ENCODE results near the gene PADI4.
"Not testable (repeated sequence)": the region's sequence is repeated elsewhere in the genome, so short reads cannot be mapped to it uniquely, and the experiment has no call there.

The PADI4 gene

DNA sequence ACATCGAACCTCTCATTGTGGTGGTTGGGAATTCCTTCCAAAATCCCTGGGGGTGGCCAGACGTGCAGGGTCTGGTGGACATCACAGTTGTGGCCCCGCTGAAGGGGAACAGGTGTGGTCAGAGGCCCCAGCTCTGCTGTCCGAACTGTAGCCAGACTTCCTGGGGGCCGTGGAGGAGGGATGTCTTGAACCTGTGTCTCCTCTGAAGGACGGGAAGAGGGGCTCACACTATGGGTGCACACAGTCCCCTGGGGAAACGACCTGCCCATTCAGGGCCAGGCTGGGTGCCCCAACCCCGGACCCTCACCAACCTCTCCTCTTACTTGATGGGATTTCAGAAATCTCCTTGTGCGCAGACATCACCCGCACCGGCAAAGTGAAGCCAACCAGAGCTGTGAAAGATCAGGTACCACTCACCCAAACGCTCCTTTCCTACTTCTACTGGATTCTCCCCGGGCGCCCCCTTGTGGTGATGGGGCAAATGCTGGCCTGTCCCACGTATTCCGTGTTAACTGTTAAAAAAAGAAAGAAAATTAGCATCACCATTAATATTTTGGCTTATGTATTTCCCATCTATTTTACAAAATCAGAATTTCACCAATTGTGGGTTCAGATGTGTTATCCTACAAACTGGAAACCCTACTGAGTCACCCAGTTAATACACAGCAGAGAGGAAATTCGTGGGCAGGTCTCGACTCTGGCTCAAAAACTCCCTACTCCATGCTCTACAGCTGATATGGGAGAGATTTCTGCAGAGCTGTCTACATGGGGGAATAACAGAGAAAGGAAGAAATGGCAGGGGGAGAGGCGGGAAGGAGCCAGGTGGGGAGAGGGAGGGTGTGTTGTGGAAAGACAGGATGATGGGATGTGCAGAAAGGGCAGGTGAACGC, 28.1 kb downstream of the PADI4 start:
- Histone ChIP-seq H3K36me3 (ENCODE audit: control insufficient read depth, insufficient read depth, low read length) (no peaks in the 10 kb centered on the region), H3K4me1 (ENCODE audit: control insufficient read depth, insufficient read depth, low read length, poor library complexity, severe bottlenecking) (no peaks in the 10 kb centered on the region), H3K9me3 (ENCODE audit: control insufficient read depth, low read length) (no peaks in the 10 kb centered on the region), H3K4me3 (ENCODE audit: extremely low read depth, insufficient read depth, low read length, poor library complexity, severe bottlenecking) (no peak overlapping the region), H3K27ac (ENCODE audit: low read depth, low read length, severe bottlenecking) (no peak overlapping the region)
- WGBS, 2 experiments (ENCODE audit: insufficient coverage in 2 of 2) = 46 to 55% methylated on average over 11 to 13 of the region's 20 CpGs

DNA sequence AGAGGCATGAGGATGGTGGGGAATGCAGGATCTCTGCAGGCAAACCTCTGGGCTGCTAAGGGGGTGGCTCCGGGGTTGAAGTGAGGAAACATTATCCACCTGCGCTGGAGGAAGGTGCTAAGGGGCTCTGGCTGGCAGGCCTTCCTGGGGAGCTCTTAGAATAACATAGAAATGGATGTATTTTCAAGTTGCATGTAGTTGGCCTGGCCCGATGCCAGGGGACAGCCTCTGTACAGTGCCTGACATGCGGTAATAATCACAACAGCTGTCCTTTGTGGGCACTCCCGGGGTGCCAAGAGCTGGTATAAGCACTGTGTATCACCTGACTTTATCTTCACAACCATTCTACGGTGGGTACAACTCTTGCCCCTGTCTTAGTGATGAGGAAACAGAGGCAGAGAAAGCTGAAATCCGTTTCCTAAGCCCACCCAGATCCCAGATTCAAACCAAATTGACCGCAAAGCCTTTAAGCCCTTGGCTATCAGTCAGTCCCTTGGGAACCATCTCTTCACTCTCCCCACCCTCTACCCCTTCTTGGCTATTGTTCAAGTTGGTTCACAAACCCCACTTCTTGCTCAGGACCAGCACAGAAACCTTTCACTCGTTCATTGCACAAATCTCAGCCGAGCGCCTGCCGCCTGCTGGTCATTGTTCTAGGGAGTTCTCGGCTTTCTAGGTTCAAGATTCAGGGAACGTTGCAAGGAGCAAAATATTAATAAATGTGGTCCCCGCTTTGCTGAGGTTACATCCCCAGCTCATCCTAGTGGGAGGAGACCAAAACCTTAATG, 30.9 kb downstream of the PADI4 start:
- Histone ChIP-seq H3K27ac (ENCODE audit: low read depth, low read length, severe bottlenecking) (no peak overlapping the region), H3K4me3 (ENCODE audit: extremely low read depth, insufficient read depth, low read length, poor library complexity, severe bottlenecking) (no peak overlapping the region), H3K9me3 (ENCODE audit: control insufficient read depth, low read length) (no peaks in the 10 kb centered on the region), H3K36me3 (ENCODE audit: control insufficient read depth, insufficient read depth, low read length) (no peaks in the 10 kb centered on the region), H3K4me1 (ENCODE audit: control insufficient read depth, insufficient read depth, low read length, poor library complexity, severe bottlenecking) (no peaks in the 10 kb centered on the region)
- 85 to 91% methylated on average over 11 of the region's 15 CpGs for WGBS, 2 experiments (ENCODE audit: insufficient coverage in 2 of 2)

DNA sequence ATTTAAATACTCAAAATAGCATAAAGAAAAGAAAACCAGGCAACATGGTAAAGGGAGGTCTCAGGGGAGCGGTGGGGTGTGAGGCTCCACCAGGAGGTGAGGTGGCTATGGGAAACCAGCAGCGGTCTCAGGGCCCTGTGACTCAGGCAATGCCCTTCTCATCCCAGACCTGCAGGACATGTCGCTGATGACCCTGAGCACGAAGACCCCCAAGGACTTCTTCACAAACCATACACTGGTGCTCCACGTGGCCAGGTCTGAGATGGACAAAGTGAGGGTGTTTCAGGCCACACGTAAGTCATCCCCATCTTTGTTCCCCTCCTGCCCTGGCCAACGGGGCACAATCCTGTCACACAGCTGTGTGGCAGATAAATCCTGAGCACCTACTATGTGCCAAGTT, 31.5 kb downstream of the PADI4 start:
- H3K36me3 ChIP-seq (ENCODE audit: control insufficient read depth, insufficient read depth, low read length) = no peaks in the 10 kb centered on the region
- H3K4me3 ChIP-seq (ENCODE audit: extremely low read depth, insufficient read depth, low read length, poor library complexity, severe bottlenecking) = no peak overlapping the region
- H3K4me1 ChIP-seq (ENCODE audit: control insufficient read depth, insufficient read depth, low read length, poor library complexity, severe bottlenecking) = no peaks in the 10 kb centered on the region
- H3K9me3 ChIP-seq (ENCODE audit: control insufficient read depth, low read length) = no peaks in the 10 kb centered on the region
- no peak overlapping the region for H3K27ac ChIP-seq (ENCODE audit: low read depth, low read length, severe bottlenecking)
- 80 to 84% methylated on average over 3 to 6 of the region's 7 CpGs for WGBS, 2 experiments (ENCODE audit: insufficient coverage in 2 of 2)

DNA sequence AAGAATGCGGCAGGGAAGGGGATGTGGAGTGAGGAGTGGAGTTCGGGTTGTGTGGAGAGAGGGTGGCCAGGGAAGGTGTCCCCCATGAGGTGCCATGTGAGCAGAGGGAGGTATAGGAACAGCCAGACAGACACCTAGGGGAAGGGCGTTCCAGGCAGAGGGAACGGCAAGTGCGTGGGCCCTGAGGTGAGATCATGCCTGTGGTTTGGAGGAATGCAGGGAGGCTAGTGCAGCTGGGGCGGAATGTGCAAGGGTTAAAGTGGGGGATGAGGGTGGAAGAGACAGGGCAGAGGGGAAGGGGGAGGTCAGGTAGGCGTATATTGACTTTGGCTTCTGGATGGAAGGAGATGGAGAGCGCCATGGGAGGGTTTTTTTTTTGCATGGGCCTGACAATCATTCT, 32.4 kb downstream of the PADI4 start:
- H3K4me3 ChIP-seq (ENCODE audit: extremely low read depth, insufficient read depth, low read length, poor library complexity, severe bottlenecking) = no peak overlapping the region
- WGBS, 2 experiments (ENCODE audit: insufficient coverage in 2 of 2) = 89 to 90% methylated on average over 7 to 8 of the region's 8 CpGs
- no peaks in the 10 kb centered on the region for H3K9me3 ChIP-seq (ENCODE audit: control insufficient read depth, low read length)
- H3K27ac ChIP-seq (ENCODE audit: low read depth, low read length, severe bottlenecking) = no peak overlapping the region
- no peaks in the 10 kb centered on the region for H3K4me1 ChIP-seq (ENCODE audit: control insufficient read depth, insufficient read depth, low read length, poor library complexity, severe bottlenecking)
- H3K36me3 ChIP-seq (ENCODE audit: control insufficient read depth, insufficient read depth, low read length) = no peaks in the 10 kb centered on the region

DNA sequence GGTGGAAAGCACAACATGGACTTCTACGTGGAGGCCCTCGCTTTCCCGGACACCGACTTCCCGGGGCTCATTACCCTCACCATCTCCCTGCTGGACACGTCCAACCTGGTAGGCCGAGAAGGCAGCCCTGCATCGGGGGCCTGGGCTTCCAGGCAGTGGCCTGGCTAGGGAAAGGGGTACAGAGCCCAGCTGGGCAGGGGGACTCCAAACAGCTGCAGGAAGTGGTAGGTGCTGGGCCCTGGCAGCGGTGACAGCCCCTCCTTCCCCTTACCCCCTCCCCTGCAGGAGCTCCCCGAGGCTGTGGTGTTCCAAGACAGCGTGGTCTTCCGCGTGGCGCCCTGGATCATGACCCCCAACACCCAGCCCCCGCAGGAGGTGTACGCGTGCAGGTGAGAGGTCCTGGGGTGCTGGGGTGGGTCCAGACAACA, 34.0 kb downstream of the PADI4 start:
- WGBS, 2 experiments (ENCODE audit: insufficient coverage in 2 of 2) = 90 to 96% methylated on average over 11 to 12 of the region's 17 CpGs
- Histone ChIP-seq H3K27ac (ENCODE audit: low read depth, low read length, severe bottlenecking) (no peak overlapping the region), H3K36me3 (ENCODE audit: control insufficient read depth, insufficient read depth, low read length) (no peaks in the 10 kb centered on the region), H3K4me1 (ENCODE audit: control insufficient read depth, insufficient read depth, low read length, poor library complexity, severe bottlenecking) (no peaks in the 10 kb centered on the region), H3K4me3 (ENCODE audit: extremely low read depth, insufficient read depth, low read length, poor library complexity, severe bottlenecking) (no peak overlapping the region), H3K9me3 (ENCODE audit: control insufficient read depth, low read length) (no peaks in the 10 kb centered on the region)

DNA sequence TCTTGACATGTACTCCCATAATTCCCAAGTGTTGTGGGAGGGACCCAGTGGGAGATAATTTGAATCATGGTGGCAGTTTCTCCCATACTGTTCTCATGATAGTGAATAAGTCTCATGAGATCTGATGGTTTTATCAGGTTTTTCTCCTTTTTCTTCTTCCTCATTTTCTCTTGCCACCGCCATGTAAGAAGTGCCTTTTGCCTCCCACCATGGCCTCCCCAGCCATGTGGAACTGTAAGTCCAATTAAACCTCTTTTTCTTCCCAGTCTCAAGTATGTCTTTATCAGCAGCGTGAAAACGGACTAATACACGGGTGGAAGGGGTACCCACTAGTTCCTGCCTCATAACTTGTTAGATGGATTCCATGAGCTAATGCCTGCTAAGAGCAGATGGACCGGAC, 37.5 kb downstream of the PADI4 start:
- H3K4me3 ChIP-seq (ENCODE audit: extremely low read depth, insufficient read depth, low read length, poor library complexity, severe bottlenecking); H3K27ac ChIP-seq (ENCODE audit: low read depth, low read length, severe bottlenecking); H3K36me3 ChIP-seq (ENCODE audit: control insufficient read depth, insufficient read depth, low read length); H3K9me3 ChIP-seq (ENCODE audit: control insufficient read depth, low read length); H3K4me1 ChIP-seq (ENCODE audit: control insufficient read depth, insufficient read depth, low read length, poor library complexity, severe bottlenecking): not testable (repeated sequence)
- 88 to 96% methylated on average over 4 to 5 of the region's 5 CpGs for WGBS, 2 experiments (ENCODE audit: insufficient coverage in 2 of 2)

DNA sequence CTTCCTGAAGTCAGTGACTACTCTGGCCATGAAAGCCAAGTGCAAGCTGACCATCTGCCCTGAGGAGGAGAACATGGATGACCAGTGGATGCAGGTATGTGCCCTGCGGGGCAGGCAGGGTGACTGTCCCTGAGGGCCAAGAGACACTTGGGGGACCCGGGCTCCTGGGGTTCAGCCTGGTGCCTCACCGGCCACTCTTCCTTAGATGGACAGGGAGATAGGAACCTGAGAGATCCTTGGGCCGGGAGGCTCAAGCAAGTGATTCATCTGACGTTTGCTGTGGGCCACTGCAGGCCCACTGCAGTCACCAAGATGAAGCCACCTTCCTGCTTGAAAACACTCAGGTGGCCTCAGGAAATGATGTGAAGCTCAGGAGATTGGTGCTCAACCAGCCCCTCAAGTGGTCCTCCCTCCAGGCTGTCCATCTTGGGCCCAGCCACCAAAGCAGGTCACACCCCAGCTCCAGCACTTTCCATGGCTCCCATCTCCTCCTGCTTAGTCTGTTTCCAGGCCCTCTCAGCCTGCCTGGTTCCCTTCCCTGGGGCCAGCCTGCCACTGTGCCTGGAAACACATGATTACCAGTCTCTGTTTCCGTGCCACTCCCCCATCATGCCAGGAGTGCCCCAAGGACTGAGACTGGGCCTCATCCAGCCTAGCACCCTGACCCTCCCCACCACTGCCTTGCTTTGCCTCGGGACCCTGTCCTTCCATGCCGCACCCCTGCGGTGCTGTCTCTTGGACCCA, 38.2 kb downstream of the PADI4 start:
- Histone ChIP-seq H3K9me3 (ENCODE audit: control insufficient read depth, low read length) (no peaks in the 10 kb centered on the region), H3K4me3 (ENCODE audit: extremely low read depth, insufficient read depth, low read length, poor library complexity, severe bottlenecking) (no peak overlapping the region), H3K4me1 (ENCODE audit: control insufficient read depth, insufficient read depth, low read length, poor library complexity, severe bottlenecking) (no peaks in the 10 kb centered on the region), H3K27ac (ENCODE audit: low read depth, low read length, severe bottlenecking) (no peak overlapping the region), H3K36me3 (ENCODE audit: control insufficient read depth, insufficient read depth, low read length) (no peaks in the 10 kb centered on the region)
- 79 to 86% methylated on average over 8 to 9 of the region's 9 CpGs for WGBS, 2 experiments (ENCODE audit: insufficient coverage in 2 of 2)

DNA sequence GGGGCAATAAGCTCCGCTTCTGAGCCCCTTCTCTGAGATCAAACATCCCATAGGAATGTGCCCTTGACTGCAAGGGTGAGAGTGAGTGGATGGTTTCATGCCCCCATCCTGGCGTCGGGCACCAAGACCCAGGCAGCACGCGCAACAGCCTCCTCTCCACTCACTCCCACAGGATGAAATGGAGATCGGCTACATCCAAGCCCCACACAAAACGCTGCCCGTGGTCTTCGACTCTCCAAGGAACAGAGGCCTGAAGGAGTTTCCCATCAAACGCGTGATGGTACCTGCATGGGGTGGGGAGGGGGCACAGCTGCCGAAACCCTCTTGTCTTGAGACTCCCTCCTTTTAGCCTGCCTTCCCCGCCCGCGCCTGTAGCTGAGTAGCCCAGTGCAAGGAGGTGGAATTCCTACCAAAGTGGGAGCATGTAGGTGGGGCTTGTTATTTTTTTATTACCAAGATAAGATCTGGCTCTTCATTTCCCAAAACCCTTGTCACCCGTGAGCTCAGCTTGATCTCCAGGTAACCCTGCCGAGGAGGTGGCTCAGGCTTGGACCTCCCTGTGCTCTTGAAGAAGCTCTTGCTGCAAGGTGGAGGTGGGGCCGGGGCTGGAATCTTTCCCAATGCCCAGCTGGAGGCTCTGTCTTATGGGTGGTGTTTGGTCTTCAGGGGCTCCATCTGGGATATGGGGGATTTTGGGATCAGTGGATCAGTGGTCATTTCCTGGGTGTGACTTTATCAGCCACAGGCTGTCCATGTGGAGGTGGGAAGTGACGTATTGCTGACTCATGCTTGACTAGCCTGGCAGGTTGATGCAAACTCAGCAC, 40.0 kb downstream of the PADI4 start:
- Histone ChIP-seq H3K36me3 (ENCODE audit: control insufficient read depth, insufficient read depth, low read length) (no peaks in the 10 kb centered on the region), H3K27ac (ENCODE audit: low read depth, low read length, severe bottlenecking) (no peak overlapping the region), H3K9me3 (ENCODE audit: control insufficient read depth, low read length) (no peaks in the 10 kb centered on the region), H3K4me1 (ENCODE audit: control insufficient read depth, insufficient read depth, low read length, poor library complexity, severe bottlenecking) (no peaks in the 10 kb centered on the region), H3K4me3 (ENCODE audit: extremely low read depth, insufficient read depth, low read length, poor library complexity, severe bottlenecking) (no peak overlapping the region)
- WGBS, 2 experiments (ENCODE audit: insufficient coverage in 2 of 2) = 73 to 90% methylated on average over 3 to 7 of the region's 19 CpGs

DNA sequence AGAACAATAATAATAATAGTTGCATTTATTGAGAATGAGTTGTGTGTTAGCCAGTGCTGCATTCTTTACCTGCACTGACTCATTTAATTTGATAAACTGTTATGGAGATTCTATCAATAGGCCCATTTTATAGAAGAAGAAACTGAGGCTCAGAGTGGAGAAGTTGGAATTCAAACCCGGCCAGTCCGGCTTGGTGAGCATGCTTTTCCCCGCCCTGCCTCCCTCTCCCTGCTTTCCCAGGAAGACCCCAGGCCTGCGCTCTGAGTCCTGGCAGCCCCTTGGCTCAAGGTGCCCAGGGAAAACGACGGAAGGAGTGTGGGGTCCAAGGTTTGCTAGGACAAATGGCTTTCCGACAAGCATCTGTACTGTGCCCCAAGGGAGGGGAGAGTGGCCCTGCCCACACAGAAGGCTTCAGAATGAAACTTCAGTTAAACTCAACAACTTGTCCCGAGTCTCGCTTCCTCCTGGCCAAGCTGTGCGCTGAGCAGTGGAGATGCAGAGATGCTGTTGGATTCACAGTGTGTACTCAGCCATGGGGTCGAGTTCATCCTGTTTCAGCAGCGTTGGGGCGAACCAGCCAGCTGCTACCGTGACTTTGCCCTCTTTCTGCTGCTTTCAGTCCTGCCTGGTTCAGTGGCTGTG, 40.7 kb downstream of the PADI4 start:
- Histone ChIP-seq H3K4me1 (ENCODE audit: control insufficient read depth, insufficient read depth, low read length, poor library complexity, severe bottlenecking) (no peaks in the 10 kb centered on the region), H3K27ac (ENCODE audit: low read depth, low read length, severe bottlenecking) (no peak overlapping the region), H3K36me3 (ENCODE audit: control insufficient read depth, insufficient read depth, low read length) (no peaks in the 10 kb centered on the region), H3K4me3 (ENCODE audit: extremely low read depth, insufficient read depth, low read length, poor library complexity, severe bottlenecking) (no peak overlapping the region), H3K9me3 (ENCODE audit: control insufficient read depth, low read length) (no peaks in the 10 kb centered on the region)
- 81 to 83% methylated on average over 14 of the region's 14 CpGs for WGBS, 2 experiments (ENCODE audit: insufficient coverage in 2 of 2)
